Measurements from ENCODE around the gene XPO5. TPM values are rescaled to one million over a fixed set of nuclear protein-coding genes. Genes with fewer than 3 reads are reported as not detected.

Gene XPO5
- polyA plus RNA-seq, 1 of the 3 experiments (the other 2 are of a cell fraction) = 29.5 TPM

DNA sequence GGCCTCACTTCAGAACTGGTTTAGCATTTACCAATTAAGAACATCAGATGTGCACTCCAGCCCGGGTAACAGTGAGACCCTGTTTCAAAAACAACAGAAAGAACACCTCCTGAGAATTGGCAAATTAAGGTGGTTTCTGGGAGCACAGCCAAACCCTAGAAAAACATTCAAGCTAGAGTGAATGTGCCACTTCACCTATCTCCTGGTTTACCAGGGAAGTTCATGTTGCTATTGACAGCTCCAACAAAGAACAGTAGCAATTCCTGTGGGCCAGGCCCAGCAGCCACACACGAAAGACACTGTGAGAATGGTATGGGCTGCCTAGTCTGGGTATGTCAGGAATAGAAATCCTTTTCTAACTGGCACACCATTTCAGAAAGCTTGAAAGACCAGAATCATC lies 54.0 kb downstream of the XPO5 start:
- peaks cover 33% of the 10 kb centered on the region for H3K79me2 ChIP-seq (ENCODE audit: insufficient read depth)
- H3F3A ChIP-seq (replicated peaks; ENCODE audit: insufficient read depth) = peaks cover 6% of the 10 kb centered on the region
- ChIA-PET POLR2A (no interaction called here), CTCF (interaction anchor here (1.0 kb wide), 1 partner anchor 15 kb away, joined by 5 read pairs; no protein-coding TSS in a partner anchor)
- H3K4me3 ChIP-seq (ENCODE audit: low read depth in 2 of 2, low read length in 1 of 2) = no peak overlapping the region
- H3K27me3 ChIP-seq (ENCODE audit: insufficient read depth) = no peaks in the 10 kb centered on the region
- H3K27ac ChIP-seq (ENCODE audit: low read depth in 2 of 2, low read length in 1 of 2) = no peak overlapping the region
- H3K9me2 ChIP-seq = no peaks in the 10 kb centered on the region
- WGBS (ENCODE audit: low lambda C conversion rate) = 71% methylated on average over 1 of the region's 2 CpGs
- TF ChIP-seq, protein P1, sequence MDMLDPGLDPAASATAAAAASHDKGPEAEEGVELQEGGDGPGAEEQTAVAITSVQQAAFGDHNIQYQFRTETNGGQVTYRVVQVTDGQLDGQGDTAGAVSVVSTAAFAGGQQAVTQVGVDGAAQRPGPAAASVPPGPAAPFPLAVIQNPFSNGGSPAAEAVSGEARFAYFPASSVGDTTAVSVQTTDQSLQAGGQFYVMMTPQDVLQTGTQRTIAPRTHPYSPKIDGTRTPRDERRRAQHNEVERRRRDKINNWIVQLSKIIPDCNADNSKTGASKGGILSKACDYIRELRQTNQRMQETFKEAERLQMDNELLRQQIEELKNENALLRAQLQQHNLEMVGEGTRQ (IDR thresholded peaks at IDR 0.05; ENCODE audit: borderline replicate concordance, low read depth, low read length) = no peak
- no peak for TF ChIP-seq PBX3 (IDR thresholded peaks at IDR 0.05)
- TF ChIP-seq GABPA (IDR thresholded peaks at IDR 0.05; ENCODE audit: low read depth) = no peak
- TF ChIP-seq SIN3A (IDR thresholded peaks at IDR 0.05; ENCODE audit: borderline replicate concordance, low read depth, low read length) = no peak
- no peak for TF ChIP-seq JUND (IDR thresholded peaks at IDR 0.05)
- no peak for TF ChIP-seq TAF1 (IDR thresholded peaks at IDR 0.05; ENCODE audit: borderline replicate concordance, low read depth, low read length)
- TF ChIP-seq GATA2 (CRISPR knock-in tag; IDR thresholded peaks at IDR 0.05) = no peak
- TF ChIP-seq FOSL2 (IDR thresholded peaks at IDR 0.05; ENCODE audit: borderline replicate concordance, low read depth) = no peak
- TF ChIP-seq SMC3 (IDR thresholded peaks at IDR 0.05; ENCODE audit: low read depth, low read length) = no peak
- no peak for TF ChIP-seq RXRA (IDR thresholded peaks at IDR 0.05; ENCODE audit: borderline replicate concordance, low read depth)
- no peak for TF ChIP-seq REST (IDR thresholded peaks at IDR 0.05; ENCODE audit: low read depth, low read length)
- no peak for TF ChIP-seq FOXJ3 (CRISPR knock-in tag; IDR thresholded peaks at IDR 0.05)
- TF ChIP-seq FOXM1 (IDR thresholded peaks at IDR 0.05; ENCODE audit: low read depth) = no peak
- TF ChIP-seq TEAD4 (IDR thresholded peaks at IDR 0.05; ENCODE audit: borderline replicate concordance, insufficient read depth) = no peak
- TF ChIP-seq MAX (IDR thresholded peaks at IDR 0.05; ENCODE audit: low read depth) = no peak
- peaks cover 0 to 9% of the 10 kb centered on the region in 2 experiments; a peak in 1 of 4 replicates for H3K4me1 ChIP-seq (ENCODE audit: control insufficient read depth in 1 of 2, insufficient read depth in 2 of 2, low read depth in 1 of 2, low read length in 1 of 2)
- no peak for DNase-seq
- no peak overlapping the region for H2AFZ ChIP-seq (ENCODE audit: low read depth)
- no peaks in the 10 kb centered on the region for H4K20me1 ChIP-seq (ENCODE audit: insufficient read depth)
- peaks cover 68 to 73% of the 10 kb centered on the region in 2 experiments for H3K36me3 ChIP-seq (replicated peaks in 1 of 2; ENCODE audit: control insufficient read depth in 1 of 2, insufficient read depth in 2 of 2, low read length in 1 of 2)
- H3K9me3 ChIP-seq = no peaks in the 10 kb centered on the region
- H3K9ac ChIP-seq = no peak overlapping the region
- no peak overlapping the region for H3K4me2 ChIP-seq
